ENCODE measurements around the gene XRN2. TPM values are rescaled to one million over a fixed set of nuclear protein-coding genes. Genes with fewer than 3 reads are reported as not detected.
A peak's percentile ranks its signal among the peaks of the same experiment; 100 is the strongest.

XRN2 gene
- total and polyA plus RNA-seq, 4 donors, result 24.3 to 48.3 (median 36.5) TPM

DNA sequence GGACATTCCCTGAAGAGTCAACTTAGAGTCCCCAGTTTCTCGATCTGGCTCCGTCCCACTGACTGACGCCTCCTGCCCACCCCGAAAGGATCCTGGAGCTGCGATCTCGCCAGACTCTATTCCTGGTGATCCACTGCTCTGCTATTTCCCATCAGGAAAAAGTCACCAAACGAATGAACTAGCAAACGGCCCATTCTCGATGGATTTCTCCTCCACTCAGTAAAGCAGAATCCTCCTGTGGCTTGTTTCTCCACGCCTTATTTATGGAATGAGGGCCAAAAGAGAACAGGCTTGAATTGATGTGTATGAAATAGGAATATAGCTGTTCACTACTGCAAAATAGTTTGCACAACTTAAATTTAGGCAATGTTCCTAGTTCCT is 88.8 kb downstream of the XRN2 start:
- peaks cover 0 to 3% of the 10 kb centered on the region in 2 donors for H3K36me3 ChIP-seq (ENCODE audit: control insufficient read depth in 1 of 2, insufficient read depth in 2 of 2, low read length in 1 of 2)
- WGBS, 2 donors, result 39 to 48% methylated on average over 10 of the region's 10 CpGs

DNA sequence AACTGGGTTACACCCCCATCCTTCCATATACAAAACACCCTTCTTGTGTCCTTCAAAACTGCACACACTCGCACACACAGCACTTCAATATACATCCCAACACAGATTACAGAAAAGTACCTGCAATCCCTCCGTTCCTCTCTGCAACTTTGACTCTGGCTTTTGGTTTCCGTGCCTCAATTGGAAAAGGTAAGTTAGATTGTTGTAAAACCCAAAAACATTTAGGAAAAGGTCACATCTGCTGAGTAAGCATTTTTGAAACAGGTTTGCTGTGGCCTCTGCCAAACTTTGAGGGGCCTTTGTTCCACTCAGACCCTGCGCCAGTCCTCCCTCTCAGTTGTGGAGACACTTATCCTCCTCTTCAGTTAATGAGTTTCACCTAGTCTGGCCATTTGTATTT is 90.0 kb downstream of the XRN2 start:
- H3K4me3 ChIP-seq (ENCODE audit: low read length in 2 of 2), result no peak overlapping the region
- no peaks in the 10 kb centered on the region for H3K27me3 ChIP-seq (ENCODE audit: control insufficient read depth in 1 of 2, insufficient read depth in 2 of 2, low read length in 1 of 2)
- 56 to 61% methylated on average over 4 of the region's 4 CpGs for WGBS, 2 donors
- intact Hi-C loops (cut with DNase I), result loop anchor here in 1 of 2 donors (10.0 kb wide), 1 partner anchor 288 kb away; the partner anchor contains the start of gene LINC00237
- H3K36me3 ChIP-seq (ENCODE audit: control insufficient read depth in 1 of 2, insufficient read depth in 2 of 2, low read length in 1 of 2), result no peaks in the 10 kb centered on the region
- no peak for DNase-seq
- ATAC-seq (ENCODE audit: low FRiP score), result no peak
- H3K27ac ChIP-seq (ENCODE audit: low read depth in 1 of 2, low read length in 2 of 2), result no peak overlapping the region
- H3K9me3 ChIP-seq (ENCODE audit: control insufficient read depth, low read length), result peaks cover 2% of the 10 kb centered on the region
- H3K4me1 ChIP-seq (ENCODE audit: control insufficient read depth in 1 of 2, insufficient read depth in 2 of 2, low read length in 2 of 2), result no peaks in the 10 kb centered on the region

More for the DNA sequence above, 88.8 kb downstream of the XRN2 start:
- no peaks in the 10 kb centered on the region for H3K27me3 ChIP-seq (ENCODE audit: control insufficient read depth in 1 of 2, insufficient read depth in 2 of 2, low read length in 1 of 2)
- DNase-seq (no peak), ATAC-seq (ENCODE audit: low FRiP score) (no peak)
- H3K27ac ChIP-seq (ENCODE audit: low read depth in 1 of 2, low read length in 2 of 2), result no peak overlapping the region
- H3K9me3 ChIP-seq (ENCODE audit: control insufficient read depth, low read length), result no peaks in the 10 kb centered on the region
- intact Hi-C loops (cut with DNase I), result loop anchor here in 1 of 2 donors (10.0 kb wide), 1 partner anchor 287 kb away; the partner anchor contains the start of gene LINC00237
- no peak overlapping the region for H3K4me3 ChIP-seq (ENCODE audit: low read length in 2 of 2)
- H3K4me1 ChIP-seq (ENCODE audit: control insufficient read depth in 1 of 2, insufficient read depth in 2 of 2, low read length in 2 of 2), result no peaks in the 10 kb centered on the region

GRCh38 chr20:21393816-21394519 is 90.8 kb downstream of the XRN2 start:
- no peaks in the 10 kb centered on the region for H3K36me3 ChIP-seq (ENCODE audit: control insufficient read depth in 1 of 2, insufficient read depth in 2 of 2, low read length in 1 of 2)
- H3K27me3 ChIP-seq (ENCODE audit: control insufficient read depth in 1 of 2, insufficient read depth in 2 of 2, low read length in 1 of 2), result no peaks in the 10 kb centered on the region
- H3K27ac ChIP-seq (ENCODE audit: low read depth in 1 of 2, low read length in 2 of 2), result no peak overlapping the region
- no peaks in the 10 kb centered on the region for H3K4me1 ChIP-seq (ENCODE audit: control insufficient read depth in 1 of 2, insufficient read depth in 2 of 2, low read length in 2 of 2)
- peaks cover 2% of the 10 kb centered on the region for H3K9me3 ChIP-seq (ENCODE audit: control insufficient read depth, low read length)
- intact Hi-C loops (cut with DNase I), result loop anchor here in 1 of 2 donors (10.0 kb wide), 1 partner anchor 289 kb away; the partner anchor contains the start of gene LINC00237
- ATAC-seq (ENCODE audit: low FRiP score), result no peak
- no peak for DNase-seq
- H3K4me3 ChIP-seq (ENCODE audit: low read length in 2 of 2), result no peak overlapping the region
- WGBS, 2 donors, result 52 to 53% methylated on average over 4 of the region's 4 CpGs

DNA sequence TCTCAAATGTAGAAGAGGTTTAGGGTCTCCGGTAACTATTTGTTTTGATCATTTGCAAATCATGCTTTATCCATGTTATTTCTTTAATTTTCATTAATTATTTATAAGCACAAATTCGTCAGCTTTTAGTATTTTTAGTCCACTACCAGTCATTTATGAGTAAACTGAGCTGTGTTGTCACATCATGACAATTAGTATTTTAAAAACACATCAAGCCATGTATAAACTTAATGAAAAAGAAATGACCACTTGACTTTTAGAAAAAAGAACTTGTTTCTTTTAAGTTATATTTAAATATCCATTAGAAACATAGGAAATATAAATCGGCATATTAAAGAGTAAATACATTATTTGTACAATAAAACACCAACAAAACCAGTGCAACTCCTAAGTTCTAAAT is 91.4 kb downstream of the XRN2 start:
- DNase-seq, result no peak
- Histone ChIP-seq H3K27ac (ENCODE audit: low read depth in 1 of 2, low read length in 2 of 2) (no peak overlapping the region), H3K4me1 (ENCODE audit: control insufficient read depth in 1 of 2, insufficient read depth in 2 of 2, low read length in 2 of 2) (no peaks in the 10 kb centered on the region), H3K4me3 (ENCODE audit: low read length in 2 of 2) (no peak overlapping the region), H3K9me3 (ENCODE audit: control insufficient read depth, low read length) (peaks cover 2% of the 10 kb centered on the region), H3K36me3 (ENCODE audit: control insufficient read depth in 1 of 2, insufficient read depth in 2 of 2, low read length in 1 of 2) (no peaks in the 10 kb centered on the region), H3K27me3 (ENCODE audit: control insufficient read depth in 1 of 2, insufficient read depth in 2 of 2, low read length in 1 of 2) (no peaks in the 10 kb centered on the region)
- intact Hi-C loops (cut with DNase I), result loop anchor here in 1 of 2 donors (10.0 kb wide), 1 partner anchor 290 kb away; the partner anchor contains the start of gene LINC00237
- no peak for ATAC-seq (ENCODE audit: low FRiP score)
- 21 to 25% methylated on average over 3 of the region's 3 CpGs for WGBS, 2 donors

DNA sequence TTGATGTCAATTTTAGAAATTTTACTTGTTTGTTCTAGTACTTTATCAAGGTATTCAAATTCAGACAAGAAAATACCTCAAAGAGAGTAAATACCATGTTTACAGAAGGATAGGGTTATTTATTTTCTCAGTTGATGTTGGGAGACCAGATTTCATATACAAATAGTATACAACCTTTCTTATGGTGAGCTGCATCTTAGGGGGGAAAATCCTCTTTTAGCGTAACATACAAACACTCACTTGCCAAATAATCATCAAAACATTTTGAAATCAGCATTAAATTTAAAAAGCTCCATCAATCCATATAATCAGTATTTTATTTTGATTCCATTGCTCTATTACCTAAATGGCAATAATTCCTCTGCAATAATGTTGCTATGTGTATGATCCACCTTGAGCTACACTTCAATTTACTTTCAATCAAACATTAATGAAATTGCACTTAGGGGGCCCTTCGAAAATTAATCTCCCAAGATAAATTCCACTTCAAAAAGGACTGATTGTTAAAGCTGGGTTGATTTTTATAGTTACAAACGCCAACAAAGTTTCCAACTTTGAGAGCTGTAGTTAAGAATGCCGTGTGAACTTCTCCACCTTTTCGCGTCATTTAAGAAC is 92.0 kb downstream of the XRN2 start:
- no peak for DNase-seq
- no peak overlapping the region for H3K27ac ChIP-seq (ENCODE audit: low read depth in 1 of 2, low read length in 2 of 2)
- H3K27me3 ChIP-seq (ENCODE audit: control insufficient read depth in 1 of 2, insufficient read depth in 2 of 2, low read length in 1 of 2), result no peaks in the 10 kb centered on the region
- no peaks in the 10 kb centered on the region for H3K4me1 ChIP-seq (ENCODE audit: control insufficient read depth in 1 of 2, insufficient read depth in 2 of 2, low read length in 2 of 2)
- ATAC-seq (ENCODE audit: low FRiP score), result no peak
- 30 to 37% methylated on average over 6 of the region's 6 CpGs for WGBS, 2 donors
- H3K4me3 ChIP-seq (ENCODE audit: low read length in 2 of 2), result no peak overlapping the region
- H3K36me3 ChIP-seq (ENCODE audit: control insufficient read depth in 1 of 2, insufficient read depth in 2 of 2, low read length in 1 of 2), result no peaks in the 10 kb centered on the region
- H3K9me3 ChIP-seq (ENCODE audit: control insufficient read depth, low read length), result peaks cover 2% of the 10 kb centered on the region
- intact Hi-C loops (cut with DNase I), result loop anchor here (5.0 to 10.0 kb wide), 2 partner anchors 93 to 290 kb away; partner anchors contain the start of genes LINC00237 (in 1 of the 2) and XRN2 (in 1 of the 2)

DNA sequence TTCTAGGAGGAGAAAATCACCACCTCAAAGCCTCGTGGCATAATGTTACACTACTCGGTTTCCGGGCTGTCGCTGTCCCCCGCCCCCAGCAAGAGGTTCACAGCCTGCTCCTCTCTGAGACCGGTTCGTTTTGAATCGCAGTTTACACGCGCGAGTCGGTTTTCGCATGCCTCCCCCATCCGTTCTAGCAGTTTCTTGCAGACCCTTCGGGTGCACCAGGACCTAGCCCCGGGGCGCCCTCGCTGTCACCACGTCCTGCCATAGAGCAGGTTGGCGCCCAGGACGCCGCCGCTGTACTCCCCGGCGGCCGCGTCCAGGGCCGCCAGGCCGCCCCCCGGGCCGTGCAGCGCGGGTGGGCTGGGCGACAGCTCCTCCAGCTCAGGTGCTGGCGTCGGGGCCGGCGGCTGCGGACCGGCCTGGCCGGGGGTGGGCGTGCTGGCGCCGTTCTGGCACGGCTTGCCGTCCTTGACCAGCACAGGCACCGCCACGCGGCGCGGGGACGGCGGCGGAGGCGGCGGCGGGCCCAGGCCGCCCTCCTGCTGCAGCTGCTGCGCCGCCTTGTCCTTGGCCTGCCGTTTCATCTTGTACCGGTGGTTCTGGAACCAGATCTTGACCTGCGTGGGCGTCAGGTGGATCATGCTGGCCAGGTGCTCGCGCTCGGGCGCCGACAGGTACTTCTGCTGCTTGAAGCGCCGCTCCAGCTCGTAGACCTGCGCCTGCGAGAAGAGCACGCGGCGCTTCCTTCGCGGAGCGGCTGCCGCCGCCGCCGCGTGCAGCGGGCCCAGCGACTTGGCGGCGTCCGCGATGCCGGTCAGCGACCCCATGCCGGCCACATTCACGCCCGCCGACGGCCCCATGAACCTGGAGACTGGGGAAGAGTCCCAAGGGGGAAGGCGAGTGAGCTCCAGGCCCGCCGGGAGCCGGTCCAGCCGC is 92.8 kb downstream of the XRN2 start:
- Histone ChIP-seq H3K36me3 (ENCODE audit: control insufficient read depth in 1 of 2, insufficient read depth in 2 of 2, low read length in 1 of 2) (no peaks in the 10 kb centered on the region), H3K4me1 (ENCODE audit: control insufficient read depth in 1 of 2, insufficient read depth in 2 of 2, low read length in 2 of 2) (no peaks in the 10 kb centered on the region), H3K27ac (ENCODE audit: low read depth in 1 of 2, low read length in 2 of 2) (no peak overlapping the region), H3K27me3 (ENCODE audit: control insufficient read depth in 1 of 2, insufficient read depth in 2 of 2, low read length in 1 of 2) (no peaks in the 10 kb centered on the region), H3K4me3 (ENCODE audit: low read length in 2 of 2) (peak overlapping the region; percentile 15 to 16), H3K9me3 (ENCODE audit: control insufficient read depth, low read length) (peaks cover 2% of the 10 kb centered on the region)
- WGBS, 2 donors, result 4 to 6% methylated on average over 86 to 103 of the region's 103 CpGs
- intact Hi-C loops (cut with DNase I), result loop anchor here (5.0 to 10.0 kb wide), 2 partner anchors 94 to 291 kb away; partner anchors contain the start of genes LINC00237 (in 1 of the 2) and XRN2 (in 1 of the 2)
- ATAC-seq (ENCODE audit: low FRiP score) (no peak), DNase-seq (peak; percentile 32 to 72)

- intact Hi-C loops (cut with DNase I), result loop anchor here (5.0 to 10.0 kb wide), 2 partner anchors 94 to 292 kb away; partner anchors contain the start of genes LINC00237 (in 1 of the 2) and XRN2 (in 1 of the 2)
Measured at GRCh38 chr20:21396599-21397340, 93.6 kb downstream of the XRN2 start.

More at GRCh38 chr20:21396599-21397340, 93.6 kb downstream of the XRN2 start:
- peaks cover 2% of the 10 kb centered on the region for H3K9me3 ChIP-seq (ENCODE audit: control insufficient read depth, low read length)
- ATAC-seq (ENCODE audit: low FRiP score) (no peak), DNase-seq (no peak)
- no peaks in the 10 kb centered on the region for H3K4me1 ChIP-seq (ENCODE audit: control insufficient read depth in 1 of 2, insufficient read depth in 2 of 2, low read length in 2 of 2)
- H3K4me3 ChIP-seq (ENCODE audit: low read length in 2 of 2), result peak overlapping the region; percentile 15 to 16
- no peaks in the 10 kb centered on the region for H3K27me3 ChIP-seq (ENCODE audit: control insufficient read depth in 1 of 2, insufficient read depth in 2 of 2, low read length in 1 of 2)
- no peaks in the 10 kb centered on the region for H3K36me3 ChIP-seq (ENCODE audit: control insufficient read depth in 1 of 2, insufficient read depth in 2 of 2, low read length in 1 of 2)
- H3K27ac ChIP-seq (ENCODE audit: low read depth in 1 of 2, low read length in 2 of 2), result no peak overlapping the region
- WGBS, 2 donors, result 3% methylated on average over 75 to 116 of the region's 116 CpGs
